NCI-H2196 (cell line): ENCODE results near the gene TGFBR2.
"Not testable (repeated sequence)": the region's sequence is repeated elsewhere in the genome, so short reads cannot be mapped to it uniquely, and the experiment has no call there.

Experiments
- DNase-seq: peaks from one replicate; lab custom pipeline; 2025; ENCODE audit not compliant: unreplicated experiment; lab: John Stamatoyannopoulos, UW

Gene TGFBR2

GRCh38 chr3:30655187-30655812, 48.9 kb downstream of the TGFBR2 start:
- no peak for DNase-seq

- DNase-seq, result no peak
Measured at GRCh38 chr3:30656624-30657141, 50.3 kb downstream of the TGFBR2 start.

GRCh38 chr3:30657914-30658313, 51.5 kb downstream of the TGFBR2 start:
- DNase-seq, result no peak

GRCh38 chr3:30658328-30659052, 52.1 kb downstream of the TGFBR2 start:
- no peak for DNase-seq

GRCh38 chr3:30659270-30660130, 53.1 kb downstream of the TGFBR2 start:
- DNase-seq, result no peak

- no peak for DNase-seq
Measured at GRCh38 chr3:30660136-30660535, 53.7 kb downstream of the TGFBR2 start.

GRCh38 chr3:30660656-30661055, 54.3 kb downstream of the TGFBR2 start:
- DNase-seq, result no peak

GRCh38 chr3:30661098-30661873, 54.9 kb downstream of the TGFBR2 start:
- no peak for DNase-seq

GRCh38 chr3:30662836-30663235, 56.4 kb downstream of the TGFBR2 start:
- DNase-seq, result no peak

GRCh38 chr3:30663533-30664241, 57.3 kb downstream of the TGFBR2 start:
- DNase-seq, result no peak

GRCh38 chr3:30664459-30664858, 58.1 kb downstream of the TGFBR2 start:
- DNase-seq, result no peak

GRCh38 chr3:30664884-30665283, 58.5 kb downstream of the TGFBR2 start:
- DNase-seq, result no peak

GRCh38 chr3:30665539-30665938, 59.1 kb downstream of the TGFBR2 start:
- no peak for DNase-seq

GRCh38 chr3:30666572-30667279, 60.3 kb downstream of the TGFBR2 start:
- DNase-seq, result no peak

- no peak for DNase-seq
Measured at GRCh38 chr3:30667280-30667651, 60.9 kb downstream of the TGFBR2 start.

- no peak for DNase-seq
Measured at GRCh38 chr3:30668051-30668609, 61.7 kb downstream of the TGFBR2 start.

GRCh38 chr3:30669360-30669934, 63.0 kb downstream of the TGFBR2 start:
- not testable (repeated sequence) for DNase-seq

GRCh38 chr3:30670292-30670691, 63.9 kb downstream of the TGFBR2 start:
- DNase-seq, result no peak
